GM21619 (cell line): Measurements from ENCODE around the gene CYP26A1.

Experiments
- ATAC-seq: cut with Tn5 transposase; IDR thresholded peaks from one replicate; pipeline ENCODE4 v1.9.1; 2021; ENCODE audit not compliant: unreplicated experiment

The CYP26A1 gene

GRCh38 chr10:93064874-93065660 is 8.6 kb upstream of the CYP26A1 start:
- no peak for ATAC-seq

DNA sequence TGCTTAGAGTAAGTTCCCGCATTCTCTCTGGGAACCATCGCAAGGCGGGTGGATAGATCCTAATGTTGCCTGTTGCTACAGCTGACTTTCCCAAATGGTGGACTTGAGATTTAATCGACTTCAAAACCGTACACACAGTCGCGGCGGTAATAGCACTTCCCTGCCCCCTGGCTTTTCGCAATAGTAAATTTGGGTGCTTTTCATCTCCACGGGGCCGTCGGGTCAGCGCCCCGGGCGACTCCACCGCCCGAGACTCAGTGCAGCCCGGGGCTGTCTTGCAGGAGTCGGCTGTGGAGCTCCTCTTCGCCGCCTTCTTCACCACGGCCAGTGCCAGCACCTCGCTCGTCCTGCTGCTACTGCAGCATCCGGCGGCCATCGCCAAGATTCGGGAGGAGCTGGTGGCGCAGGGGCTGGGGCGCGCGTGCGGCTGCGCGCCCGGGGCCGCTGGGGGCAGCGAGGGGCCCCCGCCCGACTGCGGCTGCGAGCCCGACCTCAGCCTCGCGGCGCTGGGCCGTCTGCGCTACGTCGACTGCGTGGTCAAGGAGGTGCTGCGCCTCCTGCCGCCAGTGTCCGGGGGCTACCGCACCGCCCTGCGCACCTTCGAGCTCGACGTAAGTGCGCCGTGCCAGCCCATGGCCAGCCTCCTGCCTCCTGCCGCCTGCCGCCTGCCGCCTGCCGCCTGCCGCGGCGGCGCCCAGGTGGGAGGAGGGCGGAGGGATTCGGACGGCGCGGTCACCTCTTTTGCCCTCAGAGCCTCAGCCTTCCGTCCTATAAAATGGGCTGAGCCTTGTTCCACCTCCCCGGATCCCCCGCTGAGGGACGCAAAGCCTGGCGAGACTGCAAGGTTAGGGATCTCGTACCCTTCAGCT is 7.8 kb upstream of the CYP26A1 start:
- ATAC-seq, result no peak

- ATAC-seq, result no peak
These were observed 7.2 kb upstream of the CYP26A1 start for GRCh38 chr10:93066544-93066913.

DNA sequence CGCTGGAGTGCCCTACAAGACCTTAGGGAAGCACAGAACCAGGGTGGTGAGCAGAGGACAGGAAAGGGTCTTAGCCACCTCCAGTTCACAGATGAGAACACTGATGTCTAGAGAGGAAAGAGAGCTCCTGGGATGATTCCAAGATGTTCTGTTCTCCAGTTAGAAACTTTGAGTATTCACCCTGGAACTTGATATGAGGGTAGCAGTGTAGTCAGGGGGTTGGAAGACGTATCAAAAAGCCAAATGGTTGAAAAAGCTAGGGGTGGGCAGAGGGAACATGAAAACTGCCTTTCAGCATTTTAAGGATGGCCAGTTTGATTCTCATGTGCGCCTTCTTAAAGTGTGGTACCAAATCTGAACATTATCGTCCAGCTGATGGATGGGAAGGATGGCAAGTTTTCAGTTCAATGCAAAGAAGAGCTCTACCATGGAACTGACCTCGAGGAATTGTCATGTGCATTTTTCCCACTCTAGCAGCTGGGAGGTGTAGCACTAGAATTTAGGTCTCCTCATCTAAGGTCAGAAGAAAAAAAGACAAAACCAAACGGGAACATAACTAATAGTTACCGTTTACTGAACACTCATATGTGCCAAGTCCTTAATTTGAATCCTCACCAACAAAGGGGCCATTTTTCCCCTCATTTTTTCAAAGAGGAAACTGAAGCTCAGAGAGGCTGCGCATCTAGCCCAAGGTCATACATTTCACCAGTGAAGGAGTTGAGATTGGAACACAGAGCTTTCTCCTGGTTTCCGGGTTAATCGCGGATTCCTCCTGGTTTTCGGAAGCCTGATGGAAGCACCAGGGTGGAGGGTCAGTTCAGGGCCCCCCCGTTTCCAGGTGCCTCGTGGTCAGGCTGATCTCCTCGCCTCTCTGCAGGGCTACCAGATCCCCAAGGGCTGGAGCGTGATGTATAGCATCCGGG is 6.0 kb upstream of the CYP26A1 start:
- no peak for ATAC-seq

DNA sequence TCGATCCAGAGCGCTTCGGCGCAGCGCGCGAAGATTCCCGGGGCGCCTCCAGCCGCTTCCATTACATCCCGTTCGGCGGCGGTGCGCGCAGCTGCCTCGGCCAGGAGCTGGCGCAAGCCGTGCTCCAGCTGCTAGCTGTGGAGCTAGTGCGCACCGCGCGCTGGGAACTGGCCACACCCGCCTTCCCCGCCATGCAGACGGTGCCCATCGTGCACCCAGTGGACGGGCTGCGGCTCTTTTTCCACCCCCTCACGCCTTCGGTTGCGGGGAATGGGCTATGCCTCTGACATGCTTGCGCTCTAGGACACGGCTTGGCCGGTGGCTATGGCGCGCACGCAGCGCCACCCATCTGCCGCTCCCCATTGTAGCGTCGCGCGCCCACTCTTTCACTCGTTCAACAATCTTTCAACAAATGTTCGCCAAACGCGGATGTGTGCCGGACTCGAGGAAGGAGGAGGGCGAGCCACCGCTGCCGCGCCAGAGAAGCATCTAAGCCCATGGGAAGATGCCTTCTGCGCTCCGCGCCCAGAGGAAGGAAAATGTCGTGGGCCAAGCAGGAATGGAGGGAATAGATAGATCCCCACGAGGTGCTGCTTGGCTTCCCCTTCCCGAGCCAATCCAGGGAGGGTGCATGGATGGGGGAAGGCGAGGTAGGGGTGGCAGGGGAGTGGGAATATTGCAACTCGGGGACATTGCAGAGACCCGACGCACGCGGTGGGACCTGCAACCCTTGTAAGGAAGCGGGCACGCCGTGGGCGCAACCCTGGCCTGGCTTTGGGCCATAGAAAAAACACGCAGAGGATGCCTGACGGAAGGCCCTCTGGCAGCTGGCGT is 5.1 kb upstream of the CYP26A1 start:
- ATAC-seq, result no peak

- no peak for ATAC-seq
These were observed 4.5 kb upstream of the CYP26A1 start for GRCh38 chr10:93069245-93069561.

- no peak for ATAC-seq
These were observed 3.1 kb upstream of the CYP26A1 start for GRCh38 chr10:93070378-93071176.

DNA sequence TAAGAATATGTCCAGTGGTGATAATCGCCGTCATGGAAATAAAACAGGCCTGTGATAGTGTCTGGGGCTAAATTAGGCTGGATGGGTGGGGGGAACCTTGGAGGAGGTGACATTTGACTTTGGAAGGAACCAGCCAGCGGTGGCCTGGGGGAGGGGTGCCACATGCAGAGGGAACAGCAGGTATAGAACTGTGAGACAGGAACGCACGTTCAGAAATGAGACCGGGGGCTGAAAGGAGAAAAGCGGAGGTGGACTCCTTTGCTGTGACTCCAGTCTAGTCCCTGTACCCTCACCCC is 2.6 kb upstream of the CYP26A1 start:
- no peak for ATAC-seq

DNA sequence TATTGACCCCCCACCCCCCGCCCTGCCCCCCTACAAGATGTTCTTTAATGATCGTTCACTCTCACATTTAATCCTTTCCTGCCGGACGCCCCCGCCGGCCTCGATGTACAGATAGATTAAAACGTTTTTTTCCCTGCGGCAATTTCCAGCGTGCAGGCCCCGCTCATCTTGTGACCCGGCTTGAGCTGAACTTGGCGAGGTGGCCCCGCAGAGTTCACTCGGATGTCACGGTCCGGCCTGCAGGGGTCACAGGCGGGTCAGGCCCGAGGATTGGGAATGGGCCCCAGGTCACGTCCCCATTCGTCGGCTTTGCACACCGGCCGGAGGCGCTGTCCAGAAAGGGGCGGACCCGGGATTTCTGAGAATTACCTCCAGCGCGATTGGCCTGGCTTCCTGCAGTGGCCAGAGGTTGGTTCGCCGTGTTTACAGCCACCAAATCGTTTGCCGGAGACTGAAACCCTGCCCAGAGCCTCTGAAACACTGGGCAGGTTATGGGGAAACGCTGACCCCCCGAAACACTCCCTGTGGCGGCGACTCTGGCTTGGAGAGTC is 1.9 kb upstream of the CYP26A1 start:
- no peak for ATAC-seq

DNA sequence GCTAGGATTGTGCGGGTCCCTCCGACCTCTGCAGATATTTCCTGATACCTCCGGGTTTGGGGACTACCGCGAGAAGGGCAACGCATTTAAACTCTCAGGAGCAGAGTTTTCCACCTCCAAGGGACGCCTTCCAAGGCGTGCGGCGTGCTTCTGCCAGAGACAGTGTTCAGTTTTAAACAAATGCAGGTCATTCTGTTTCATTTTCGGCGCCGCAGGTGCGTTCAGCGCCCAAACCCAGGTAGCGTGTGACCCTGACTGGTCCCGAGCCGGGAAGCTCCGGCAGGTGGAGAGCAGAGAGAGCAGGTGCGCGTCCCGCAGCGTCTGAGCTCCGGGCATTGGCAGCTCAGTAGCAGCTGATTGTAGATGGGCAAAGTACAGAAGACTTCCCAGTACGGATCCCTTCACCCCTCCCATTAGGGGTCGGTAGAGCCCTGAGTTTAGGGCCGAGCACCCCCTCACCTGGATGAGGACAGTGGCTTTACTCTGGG is 1.4 kb upstream of the CYP26A1 start:
- no peak for ATAC-seq

DNA sequence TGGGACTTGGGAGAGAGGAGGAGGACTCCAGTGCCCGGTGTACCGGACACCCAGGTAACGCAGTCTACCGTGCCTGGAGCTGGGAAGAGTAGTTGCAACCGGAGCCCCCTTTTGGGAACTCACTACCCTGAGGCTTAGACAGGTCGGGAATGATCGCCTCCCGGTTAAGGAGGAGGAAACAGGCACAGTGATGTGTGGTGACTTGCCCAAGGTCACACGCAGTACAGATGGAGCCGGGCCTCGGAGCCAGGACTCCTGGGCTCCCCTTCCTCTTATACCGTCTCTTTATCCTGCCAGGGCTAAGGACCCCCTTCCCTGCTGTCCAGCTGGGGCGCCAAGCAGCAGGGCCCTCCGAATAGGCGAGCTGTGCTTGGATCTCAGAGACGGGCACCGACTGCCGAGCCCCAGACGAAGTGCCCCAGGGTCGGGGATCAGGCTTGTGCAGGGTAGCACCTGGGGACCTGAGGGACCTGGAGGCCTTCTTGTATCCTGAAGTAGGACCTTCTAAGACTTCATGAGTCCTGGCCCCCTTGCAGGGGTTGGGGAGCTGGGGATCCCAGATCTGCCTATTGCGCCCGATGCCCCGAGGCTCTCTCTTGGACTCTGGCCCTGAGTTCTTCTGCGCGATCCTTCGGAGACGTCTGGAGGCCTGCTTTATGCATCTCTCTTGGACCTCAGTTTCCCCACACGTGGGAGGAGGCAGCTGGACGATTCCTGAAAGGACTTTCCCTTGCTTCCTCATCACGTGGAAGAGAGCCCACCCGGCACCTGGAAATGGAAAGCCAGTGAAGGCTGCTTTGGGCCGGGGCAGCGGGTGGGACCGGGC is 767 bp upstream of the CYP26A1 start:
- ATAC-seq, result no peak

- no peak for ATAC-seq
These were observed 479 bp downstream of the CYP26A1 start for GRCh38 chr10:93074147-93074596.

GRCh38 chr10:93074597-93075368 is 1.1 kb downstream of the CYP26A1 start:
- no peak for ATAC-seq

GRCh38 chr10:93075369-93076221 is 1.9 kb downstream of the CYP26A1 start:
- peak; percentile 51 for ATAC-seq

- ATAC-seq, result no peak
These were observed 3.2 kb downstream of the CYP26A1 start for GRCh38 chr10:93076871-93077270.

DNA sequence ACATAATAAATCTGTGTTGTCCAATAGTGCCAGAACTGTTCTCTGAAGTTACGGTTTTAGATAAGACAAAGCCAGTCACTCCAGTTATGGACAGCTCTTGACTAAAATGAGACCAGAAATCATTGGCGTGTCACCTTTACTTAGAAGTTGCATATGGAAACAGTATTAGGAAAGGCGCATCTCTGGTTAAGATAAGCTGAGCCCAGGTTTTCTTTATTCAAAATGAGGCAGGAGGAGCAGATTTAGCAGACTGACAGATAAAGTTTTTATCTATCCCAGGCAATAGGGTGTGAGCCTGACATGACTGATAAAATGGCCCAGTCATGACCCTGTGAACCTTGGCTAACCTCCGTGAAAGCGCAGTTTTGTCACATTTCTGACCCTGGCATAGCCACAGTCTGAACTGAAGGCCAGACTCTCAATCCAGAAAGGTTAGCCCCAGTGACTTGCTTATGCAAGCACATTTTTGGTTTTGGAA is 4.2 kb downstream of the CYP26A1 start:
- ATAC-seq, result no peak
